GM21526 (cell line): Measurements from ENCODE around the gene GNAS.

Experiments used
- ATAC-seq: cut with Tn5 transposase; IDR thresholded peaks from one replicate; pipeline ENCODE4 v1.9.1; 2021; ENCODE audit warnings: moderate library complexity; ENCODE audit not compliant: unreplicated experiment, low FRiP score

Gene GNAS

GRCh38 chr20:58894652-58895447 lies 42.3 kb downstream of the GNAS start:
- no peak for ATAC-seq

- no peak for ATAC-seq
Measured at GRCh38 chr20:58895448-58896180, 43.1 kb downstream of the GNAS start.

DNA sequence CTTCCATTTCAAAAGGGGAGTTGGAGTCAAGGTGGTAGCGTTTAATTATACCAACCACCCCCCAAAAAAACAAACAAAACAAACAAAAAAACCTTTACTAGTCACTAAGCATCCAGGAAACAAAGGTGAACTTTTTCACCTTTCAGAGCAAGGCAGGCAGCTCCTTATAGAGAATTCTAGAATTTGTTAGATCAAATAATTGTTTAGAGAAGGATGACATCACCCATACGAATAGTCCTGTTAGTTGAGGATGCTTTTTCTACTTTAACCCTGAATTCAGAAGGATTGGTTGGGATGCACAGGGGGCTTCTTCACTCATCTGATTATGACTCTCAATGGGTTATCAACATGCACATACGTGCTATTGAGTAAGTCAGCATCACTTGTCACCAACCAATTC lies 44.3 kb downstream of the GNAS start:
- no peak for ATAC-seq

DNA sequence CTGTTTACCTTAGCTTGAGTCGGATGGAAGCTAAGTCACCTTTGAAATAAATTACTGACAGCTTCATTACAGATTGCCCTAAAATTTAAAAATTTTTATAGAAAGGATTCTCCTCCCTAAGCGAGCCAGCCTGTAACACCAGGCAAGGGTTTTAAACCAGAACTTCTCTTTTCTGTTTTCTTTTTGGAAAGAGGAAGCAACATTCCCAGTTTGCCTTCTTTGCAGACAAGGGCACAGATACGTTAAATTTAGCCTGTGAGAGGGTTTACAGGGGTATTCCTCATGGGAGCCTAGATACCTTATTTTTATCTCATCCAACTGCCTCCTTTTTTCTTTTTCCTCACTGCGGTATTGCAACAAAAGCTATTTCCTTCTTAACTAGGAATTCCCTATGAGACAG lies 45.0 kb downstream of the GNAS start:
- no peak for ATAC-seq

- no peak for ATAC-seq
Measured at GRCh38 chr20:58898629-58899408, 46.3 kb downstream of the GNAS start.

GRCh38 chr20:58899512-58899911 lies 47.0 kb downstream of the GNAS start:
- no peak for ATAC-seq

- ATAC-seq = no peak
Measured at GRCh38 chr20:58900397-58900796, 47.9 kb downstream of the GNAS start.

GRCh38 chr20:58901488-58902402 lies 49.2 kb downstream of the GNAS start:
- ATAC-seq = no peak

- ATAC-seq = no peak
Measured at GRCh38 chr20:58903614-58904013, 51.1 kb downstream of the GNAS start.

GRCh38 chr20:58905236-58905635 lies 52.7 kb downstream of the GNAS start:
- ATAC-seq = no peak

DNA sequence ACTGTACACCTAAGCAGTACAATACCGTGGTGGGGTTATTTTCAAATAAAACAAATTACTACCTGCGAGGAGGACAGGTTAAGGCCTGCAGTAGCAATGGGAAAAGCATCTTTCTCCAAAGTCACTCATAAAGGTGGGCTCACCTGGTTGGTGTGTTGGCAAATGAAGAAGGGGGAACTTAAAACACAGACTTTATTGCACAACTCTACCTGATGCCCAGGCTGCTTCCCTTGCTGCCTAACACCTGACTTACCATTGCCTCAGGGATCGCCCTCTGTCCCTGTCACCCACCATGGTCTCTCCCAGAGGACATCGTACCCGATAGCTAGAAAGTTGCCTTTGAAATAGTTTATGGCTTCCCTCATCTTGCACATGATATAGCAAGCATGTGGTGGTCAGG lies 53.6 kb downstream of the GNAS start:
- no peak for ATAC-seq

GRCh38 chr20:58906894-58907293 lies 54.4 kb downstream of the GNAS start:
- no peak for ATAC-seq

- ATAC-seq = peak; percentile 66
Measured at GRCh38 chr20:58907320-58908137, 55.0 kb downstream of the GNAS start.

DNA sequence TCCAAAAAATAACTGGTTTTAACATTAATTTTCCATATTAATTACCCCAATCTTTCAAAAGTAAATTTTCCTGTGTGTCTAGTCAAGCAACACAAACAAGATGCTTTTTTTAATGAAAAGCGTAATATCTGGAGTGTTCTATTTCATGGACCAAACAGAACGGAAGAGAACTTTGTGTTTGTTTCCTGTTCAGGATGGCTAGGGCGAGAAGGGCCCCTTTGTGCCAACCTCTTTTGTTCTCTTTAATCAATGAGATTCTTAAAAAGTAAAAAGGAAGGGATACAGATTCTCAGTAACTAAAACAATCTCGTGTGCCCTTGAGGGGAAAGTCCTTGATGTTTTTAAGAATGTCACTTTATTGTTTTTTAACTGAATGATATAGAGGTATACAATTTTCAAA lies 55.7 kb downstream of the GNAS start:
- ATAC-seq = no peak

DNA sequence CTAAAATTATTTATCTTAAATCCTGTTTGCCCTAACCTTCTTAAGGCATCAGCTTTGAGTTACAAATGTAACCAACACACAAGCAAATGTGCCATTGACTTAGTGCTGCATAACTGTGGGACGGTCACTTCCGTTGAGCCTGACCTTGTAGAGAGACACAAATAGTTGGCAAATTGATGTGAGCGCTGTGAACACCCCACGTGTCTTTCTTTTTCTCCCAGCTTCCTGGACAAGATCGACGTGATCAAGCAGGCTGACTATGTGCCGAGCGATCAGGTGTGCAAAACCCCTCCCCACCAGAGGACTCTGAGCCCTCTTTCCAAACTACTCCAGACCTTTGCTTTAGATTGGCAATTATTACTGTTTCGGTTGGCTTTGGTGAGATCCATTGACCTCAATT lies 56.4 kb downstream of the GNAS start:
- ATAC-seq = no peak

GRCh38 chr20:58909585-58909984 lies 57.1 kb downstream of the GNAS start:
- no peak for ATAC-seq

DNA sequence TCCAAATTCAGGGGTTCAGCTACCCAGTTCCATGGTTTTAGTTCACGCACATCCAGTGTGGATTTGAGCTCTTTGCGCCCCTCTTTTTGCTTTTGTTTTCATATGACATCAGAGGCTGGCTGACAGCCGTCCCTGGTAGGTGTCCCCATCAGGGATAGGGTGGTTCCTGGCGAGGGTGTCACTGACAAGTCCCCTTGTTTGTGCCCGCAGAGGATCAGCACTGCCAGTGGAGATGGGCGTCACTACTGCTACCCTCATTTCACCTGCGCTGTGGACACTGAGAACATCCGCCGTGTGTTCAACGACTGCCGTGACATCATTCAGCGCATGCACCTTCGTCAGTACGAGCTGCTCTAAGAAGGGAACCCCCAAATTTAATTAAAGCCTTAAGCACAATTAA lies 58.0 kb downstream of the GNAS start:
- no peak for ATAC-seq

DNA sequence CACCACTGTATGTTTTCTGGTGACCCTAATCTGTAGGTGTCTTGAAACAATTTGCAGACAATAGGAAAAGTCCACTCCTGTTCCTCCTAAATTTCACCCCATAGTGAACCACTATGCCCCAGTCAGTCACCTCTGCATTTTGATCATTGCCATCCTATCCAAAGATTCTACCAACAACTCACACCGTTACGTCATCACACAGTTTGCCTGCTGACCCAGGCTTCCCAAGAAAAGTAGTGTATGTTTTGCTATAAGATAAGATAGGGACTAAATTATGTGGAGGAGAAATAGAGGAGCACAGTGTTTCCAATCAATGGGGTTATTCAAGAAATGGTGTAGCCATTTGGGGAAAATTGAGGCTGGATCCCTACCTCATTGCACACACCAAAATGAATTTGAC lies 58.8 kb downstream of the GNAS start:
- ATAC-seq = no peak

DNA sequence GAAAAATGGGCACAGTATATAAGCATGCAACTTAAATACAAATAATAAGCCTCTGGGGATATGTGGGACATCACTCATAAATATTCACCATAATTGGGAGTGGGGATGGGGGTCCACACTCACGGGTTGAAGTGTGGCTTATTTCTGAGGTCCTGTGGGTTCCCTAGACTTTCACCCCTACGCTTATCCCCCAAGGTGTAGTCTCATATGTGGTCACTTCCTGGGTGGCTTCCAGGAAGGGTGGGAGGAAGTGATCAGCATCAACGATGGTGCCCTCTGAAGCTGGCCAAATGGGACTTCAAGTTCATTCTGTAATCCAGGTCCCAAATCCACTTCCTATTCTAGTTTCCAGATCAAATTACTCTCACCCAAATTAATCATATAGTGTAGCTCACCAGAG lies 59.5 kb downstream of the GNAS start:
- no peak for ATAC-seq
